IPS-18a (cell line): ENCODE data around the gene DNTTIP2.
"Not testable (repeated sequence)": the region's sequence is repeated elsewhere in the genome, so short reads cannot be mapped to it uniquely, and the experiment has no call there.

ENCODE experiments used
- H3K27ac ChIP-seq: one replicate; pipeline ENCODE4 v1.5.1; 2013; ENCODE audit warnings: low read length
- H3K27me3 ChIP-seq: one replicate; pipeline ENCODE4 v1.6.1; 2013; ENCODE audit warnings: mild to moderate bottlenecking, low read length; ENCODE audit not compliant: control insufficient read depth, insufficient read depth
- H3K36me3 ChIP-seq: one replicate; pipeline ENCODE4 v1.6.1; 2013; ENCODE audit warnings: low read depth, low read length; ENCODE audit not compliant: control insufficient read depth
- H3K4me1 ChIP-seq: one replicate; pipeline ENCODE4 v1.6.1; 2013; ENCODE audit warnings: low read depth, low read length; ENCODE audit not compliant: control insufficient read depth
- H3K4me3 ChIP-seq: one replicate; pipeline ENCODE4 v1.5.1; 2013; ENCODE audit warnings: low read length
- H3K9ac ChIP-seq: one replicate; pipeline ENCODE4 v1.6.1; 2013; ENCODE audit warnings: mild to moderate bottlenecking, low read length, moderate library complexity
- H3K9me3 ChIP-seq: one replicate; pipeline ENCODE4 v1.6.1; 2013; ENCODE audit warnings: low read depth, low read length; ENCODE audit not compliant: control insufficient read depth

The DNTTIP2 gene

GRCh38 chr1:93839307-93839706 lies 39.7 kb downstream of the DNTTIP2 start:
- H3K36me3 ChIP-seq = no peaks in the 10 kb centered on the region
- H3K27ac ChIP-seq = no peak overlapping the region
- no peaks in the 10 kb centered on the region for H3K27me3 ChIP-seq
- peaks cover under 1% of the 10 kb centered on the region for H3K4me1 ChIP-seq
- no peak overlapping the region for H3K4me3 ChIP-seq
- no peak overlapping the region for H3K9ac ChIP-seq
- H3K9me3 ChIP-seq = no peaks in the 10 kb centered on the region

DNA sequence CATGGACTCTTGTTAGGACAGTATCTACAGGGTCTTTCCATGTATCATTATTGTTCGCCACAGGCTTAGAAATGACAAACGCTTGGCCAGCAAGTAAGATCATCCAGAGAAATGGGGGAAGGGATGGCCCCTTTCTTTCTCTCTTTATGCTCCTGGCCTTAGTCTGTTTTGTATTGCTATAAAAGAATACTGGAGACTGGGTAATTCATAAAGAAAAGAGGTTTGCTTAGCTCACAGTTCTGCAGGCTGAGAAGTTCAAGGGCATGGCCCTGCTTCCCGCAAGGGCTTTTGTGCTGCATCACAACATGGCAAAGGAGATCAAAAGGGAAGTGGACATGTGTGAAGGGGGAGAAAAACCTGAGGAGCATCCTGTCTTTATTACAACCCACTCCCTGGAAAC lies 41.0 kb downstream of the DNTTIP2 start:
- Histone ChIP-seq H3K9ac (no peak overlapping the region), H3K36me3 (no peaks in the 10 kb centered on the region), H3K9me3 (peaks cover 5% of the 10 kb centered on the region), H3K27ac (no peak overlapping the region), H3K27me3 (no peaks in the 10 kb centered on the region), H3K4me1 (no peaks in the 10 kb centered on the region), H3K4me3 (no peak overlapping the region)

GRCh38 chr1:93833293-93833692 lies 45.7 kb downstream of the DNTTIP2 start:
- not testable (repeated sequence) for H3K36me3 ChIP-seq, H3K9ac ChIP-seq, H3K4me3 ChIP-seq, H3K27me3 ChIP-seq, H3K27ac ChIP-seq
- H3K9me3 ChIP-seq = peaks cover 12% of the 10 kb centered on the region
- H3K4me1 ChIP-seq = peaks cover 11% of the 10 kb centered on the region

DNA sequence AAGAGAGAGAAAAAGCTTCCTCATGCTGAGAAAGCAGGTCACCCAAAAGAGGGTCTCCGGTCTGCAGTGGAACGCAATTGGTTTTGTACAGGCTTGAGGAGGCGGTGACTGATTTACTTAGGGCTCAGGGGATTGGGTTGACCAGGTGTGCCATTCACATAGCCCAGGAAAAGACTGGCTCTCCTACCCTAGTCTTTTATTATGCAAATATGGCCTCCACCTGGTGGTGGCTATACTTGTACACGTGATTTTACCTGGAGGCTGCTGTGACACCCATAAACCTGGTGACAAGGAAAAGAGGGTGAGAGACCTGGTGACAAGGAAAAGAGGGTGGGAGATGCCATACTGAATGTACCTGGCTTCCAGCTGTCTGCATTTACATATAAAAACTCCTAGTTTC lies 49.9 kb downstream of the DNTTIP2 start:
- no peaks in the 10 kb centered on the region for H3K36me3 ChIP-seq
- H3K4me3 ChIP-seq = peak overlapping the region; percentile 10
- peaks cover 11% of the 10 kb centered on the region for H3K4me1 ChIP-seq
- H3K9me3 ChIP-seq = peaks cover 12% of the 10 kb centered on the region
- no peak overlapping the region for H3K9ac ChIP-seq
- no peaks in the 10 kb centered on the region for H3K27me3 ChIP-seq
- H3K27ac ChIP-seq = no peak overlapping the region

GRCh38 chr1:93828367-93828755 lies 50.6 kb downstream of the DNTTIP2 start:
- Histone ChIP-seq H3K27ac (no peak overlapping the region), H3K27me3 (no peaks in the 10 kb centered on the region), H3K9ac (no peak overlapping the region), H3K4me1 (peaks cover 11% of the 10 kb centered on the region), H3K9me3 (peaks cover 8% of the 10 kb centered on the region), H3K36me3 (no peaks in the 10 kb centered on the region), H3K4me3 (no peak overlapping the region)

- H3K4me1 ChIP-seq = peaks cover 11% of the 10 kb centered on the region
- H3K9ac ChIP-seq = no peak overlapping the region
- H3K36me3 ChIP-seq = no peaks in the 10 kb centered on the region
- no peak overlapping the region for H3K27ac ChIP-seq
- H3K27me3 ChIP-seq = no peaks in the 10 kb centered on the region
- H3K9me3 ChIP-seq = peaks cover 5% of the 10 kb centered on the region
- no peak overlapping the region for H3K4me3 ChIP-seq
Observed at GRCh38 chr1:93827633-93828366, 51.2 kb downstream of the DNTTIP2 start.

GRCh38 chr1:93827128-93827527 lies 51.9 kb downstream of the DNTTIP2 start:
- no peak overlapping the region for H3K27ac ChIP-seq
- H3K27me3 ChIP-seq = no peaks in the 10 kb centered on the region
- no peak overlapping the region for H3K4me3 ChIP-seq
- no peaks in the 10 kb centered on the region for H3K36me3 ChIP-seq
- H3K4me1 ChIP-seq = peaks cover 11% of the 10 kb centered on the region
- no peak overlapping the region for H3K9ac ChIP-seq
- peaks cover 4% of the 10 kb centered on the region for H3K9me3 ChIP-seq

DNA sequence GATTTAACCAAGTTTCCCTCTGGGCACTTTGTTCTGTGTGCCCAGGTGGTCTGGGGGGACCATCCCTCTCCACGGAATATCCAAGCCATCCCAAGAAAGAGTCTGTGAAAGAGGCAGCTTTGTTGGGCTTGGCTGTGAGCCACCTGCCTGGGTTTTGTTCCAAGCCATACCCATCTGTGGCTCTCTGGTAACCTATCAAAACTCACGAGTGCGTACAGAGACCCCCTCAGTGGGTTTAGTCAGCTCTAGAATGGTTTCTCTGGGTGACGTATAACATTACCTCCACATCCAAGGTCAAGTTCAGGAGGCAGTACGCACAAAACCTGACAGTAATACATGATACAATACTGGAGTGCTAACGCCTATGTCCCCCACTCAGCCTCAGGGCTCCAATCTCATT lies 54.2 kb downstream of the DNTTIP2 start:
- no peaks in the 10 kb centered on the region for H3K27me3 ChIP-seq
- no peak overlapping the region for H3K4me3 ChIP-seq
- no peak overlapping the region for H3K9ac ChIP-seq
- H3K9me3 ChIP-seq = no peaks in the 10 kb centered on the region
- H3K36me3 ChIP-seq = no peaks in the 10 kb centered on the region
- no peak overlapping the region for H3K27ac ChIP-seq
- H3K4me1 ChIP-seq = peaks cover 26% of the 10 kb centered on the region

GRCh38 chr1:93822730-93823425 lies 56.1 kb downstream of the DNTTIP2 start:
- Histone ChIP-seq H3K27ac (no peak overlapping the region), H3K9me3 (no peaks in the 10 kb centered on the region), H3K9ac (no peak overlapping the region), H3K4me3 (no peak overlapping the region), H3K27me3 (no peaks in the 10 kb centered on the region), H3K36me3 (no peaks in the 10 kb centered on the region), H3K4me1 (peaks cover 16% of the 10 kb centered on the region)

- H3K9ac ChIP-seq = peak overlapping the region; percentile 5
- no peak overlapping the region for H3K4me3 ChIP-seq
- H3K4me1 ChIP-seq = peaks cover 16% of the 10 kb centered on the region
- H3K27me3 ChIP-seq = no peaks in the 10 kb centered on the region
- no peaks in the 10 kb centered on the region for H3K9me3 ChIP-seq
- no peak overlapping the region for H3K27ac ChIP-seq
- no peaks in the 10 kb centered on the region for H3K36me3 ChIP-seq
Observed at GRCh38 chr1:93821423-93822144, 57.4 kb downstream of the DNTTIP2 start.

DNA sequence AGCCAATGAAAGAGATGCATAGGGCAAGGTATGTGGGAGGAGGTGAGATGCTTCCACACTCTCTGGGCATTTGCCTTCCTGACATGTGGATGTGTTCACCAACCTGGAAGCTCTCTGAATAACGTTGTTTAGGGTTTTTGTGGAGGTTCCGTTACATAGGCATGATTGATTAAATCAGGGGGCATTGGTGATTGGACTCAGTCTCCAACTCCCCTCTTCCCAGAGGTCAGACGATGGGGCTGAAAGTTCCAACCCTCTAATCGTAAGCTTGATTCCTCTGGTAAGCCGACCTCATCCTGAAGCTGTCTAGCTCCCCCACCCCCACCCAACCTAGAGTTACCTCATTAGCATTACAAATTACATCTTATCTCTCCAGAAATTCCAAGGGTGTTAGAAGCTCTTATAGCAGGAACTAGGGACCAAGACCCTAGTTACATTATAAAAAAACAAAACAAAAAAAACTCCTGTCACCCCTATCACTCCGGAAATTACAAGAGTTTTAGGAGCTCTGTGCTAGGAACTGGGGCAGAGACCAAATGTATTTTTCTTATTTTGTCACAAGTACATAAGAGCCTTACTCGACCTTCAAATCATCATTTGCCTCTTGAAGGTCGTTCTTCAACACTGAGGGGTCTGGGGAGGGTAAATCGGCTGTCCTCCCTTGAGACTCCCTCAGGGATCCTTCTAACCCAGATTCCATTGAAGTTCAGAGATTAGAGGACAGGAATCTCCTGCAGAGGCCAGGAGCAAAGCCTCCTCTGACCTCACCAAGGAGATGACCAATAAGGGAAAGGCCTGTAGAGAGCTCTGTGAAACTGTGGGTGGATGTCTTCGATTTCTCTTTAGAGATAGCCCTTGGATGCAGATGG lies 58.2 kb downstream of the DNTTIP2 start:
- peak overlapping the region; percentile 5 for H3K9ac ChIP-seq
- peaks cover 16% of the 10 kb centered on the region for H3K4me1 ChIP-seq
- H3K4me3 ChIP-seq = peak overlapping the region; percentile 28
- no peaks in the 10 kb centered on the region for H3K27me3 ChIP-seq
- peak overlapping the region; percentile 18 for H3K27ac ChIP-seq
- no peaks in the 10 kb centered on the region for H3K9me3 ChIP-seq
- no peaks in the 10 kb centered on the region for H3K36me3 ChIP-seq
